SK-MEL-5 (cell line): ENCODE measurements around the gene C5AR2. TPM values are rescaled to one million over a fixed set of nuclear protein-coding genes. Genes with fewer than 3 reads are reported as not detected.
"Not testable (repeated sequence)": the region's sequence is repeated elsewhere in the genome, so short reads cannot be mapped to it uniquely, and the experiment has no call there.

Source experiments
- DNase-seq: peaks from one replicate; pipeline ENCODE4 v3.0.0-alpha.2; 2016; ENCODE audit warnings: low read depth, low spot score
- in situ Hi-C: cut with HindIII; loops from 2 replicates; pipeline ENCODE4 v1.10.0; 2016; ENCODE audit warnings: low sequenced_read_pairs, high pct_unique_total_duplicates, low pct_unique_long_range_greater_than_20kb
- total RNA-seq: library from RNA; depleted of rRNA; stranded (reverse); fragments of >200 nt; shearing (Covaris generic); gene quantifications from 2 replicates; pipeline ENCODE4 v1.2.3, GENCODE V29; 2014

The C5AR2 gene
- total RNA-seq, 1 experiment from 2014 or later: not detected

DNA sequence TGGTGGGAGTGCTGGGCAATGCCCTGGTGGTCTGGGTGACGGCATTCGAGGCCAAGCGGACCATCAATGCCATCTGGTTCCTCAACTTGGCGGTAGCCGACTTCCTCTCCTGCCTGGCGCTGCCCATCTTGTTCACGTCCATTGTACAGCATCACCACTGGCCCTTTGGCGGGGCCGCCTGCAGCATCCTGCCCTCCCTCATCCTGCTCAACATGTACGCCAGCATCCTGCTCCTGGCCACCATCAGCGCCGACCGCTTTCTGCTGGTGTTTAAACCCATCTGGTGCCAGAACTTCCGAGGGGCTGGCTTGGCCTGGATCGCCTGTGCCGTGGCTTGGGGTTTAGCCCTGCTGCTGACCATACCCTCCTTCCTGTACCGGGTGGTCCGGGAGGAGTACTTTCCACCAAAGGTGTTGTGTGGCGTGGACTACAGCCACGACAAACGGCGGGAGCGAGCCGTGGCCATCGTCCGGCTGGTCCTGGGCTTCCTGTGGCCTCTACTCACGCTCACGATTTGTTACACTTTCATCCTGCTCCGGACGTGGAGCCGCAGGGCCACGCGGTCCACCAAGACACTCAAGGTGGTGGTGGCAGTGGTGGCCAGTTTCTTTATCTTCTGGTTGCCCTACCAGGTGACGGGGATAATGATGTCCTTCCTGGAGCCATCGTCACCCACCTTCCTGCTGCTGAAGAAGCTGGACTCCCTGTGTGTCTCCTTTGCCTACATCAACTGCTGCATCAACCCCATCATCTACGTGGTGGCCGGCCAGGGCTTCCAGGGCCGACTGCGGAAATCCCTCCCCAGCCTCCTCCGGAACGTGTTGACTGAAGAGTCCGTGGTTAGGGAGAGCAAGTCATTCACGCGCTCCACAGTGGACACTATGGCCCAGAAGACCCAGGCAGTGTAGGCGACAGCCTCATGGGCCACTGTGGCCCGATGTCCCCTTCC lies 11.8 kb upstream of the C5AR2 start:
- in situ Hi-C loops: no loop called here
- DNase-seq: no peak

GRCh38 chr19:47321630-47322029 lies 10.3 kb upstream of the C5AR2 start:
- DNase-seq: no peak
- in situ Hi-C loops: no loop called here

DNA sequence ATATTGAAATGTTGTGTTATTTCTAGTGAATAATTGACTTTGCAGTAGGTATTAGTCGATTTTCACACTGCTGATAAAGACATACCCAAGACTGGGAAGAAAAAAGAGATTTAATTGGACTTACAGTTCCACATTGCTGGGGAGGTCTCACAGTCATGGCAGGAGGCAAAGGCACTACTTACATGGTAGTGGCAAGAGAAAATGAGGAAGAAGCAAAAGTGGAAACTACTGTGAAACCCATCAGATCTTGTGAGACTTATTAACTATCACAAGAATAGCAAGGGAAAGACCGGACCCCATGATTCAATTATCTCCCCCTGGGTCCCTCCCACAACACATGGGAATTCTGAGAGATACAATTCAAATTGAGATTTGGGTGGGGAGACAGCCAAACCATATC lies 9.9 kb upstream of the C5AR2 start:
- DNase-seq: no peak
- in situ Hi-C loops: no loop called here

- in situ Hi-C loops: no loop called here
- DNase-seq: no peak
Measured at GRCh38 chr19:47323409-47323808, 8.6 kb upstream of the C5AR2 start.

GRCh38 chr19:47323872-47324271 lies 8.1 kb upstream of the C5AR2 start:
- no peak for DNase-seq
- in situ Hi-C loops: no loop called here

GRCh38 chr19:47324502-47324901 lies 7.5 kb upstream of the C5AR2 start:
- no peak for DNase-seq
- in situ Hi-C loops: no loop called here

- DNase-seq: no peak
- in situ Hi-C loops: no loop called here
Measured at GRCh38 chr19:47330466-47330869, 1.5 kb upstream of the C5AR2 start.

GRCh38 chr19:47331490-47331889 lies 485 bp upstream of the C5AR2 start:
- no peak for DNase-seq

GRCh38 chr19:47336765-47337718 lies 5.1 kb downstream of the C5AR2 start:
- in situ Hi-C loops, DNase-seq: not testable (repeated sequence)

More at GRCh38 chr19:47331490-47331889, 485 bp upstream of the C5AR2 start:
- in situ Hi-C loops: no loop called here

GRCh38 chr19:47339196-47339880 lies 7.4 kb downstream of the C5AR2 start:
- in situ Hi-C loops: no loop called here
- no peak for DNase-seq

GRCh38 chr19:47340477-47341208 lies 8.7 kb downstream of the C5AR2 start:
- in situ Hi-C loops: no loop called here

GRCh38 chr19:47341734-47342133 lies 9.8 kb downstream of the C5AR2 start:
- in situ Hi-C loops: no loop called here
- no peak for DNase-seq

More at GRCh38 chr19:47340477-47341208, 8.7 kb downstream of the C5AR2 start:
- DNase-seq: no peak

- in situ Hi-C loops: no loop called here
- no peak for DNase-seq
Measured at GRCh38 chr19:47343194-47343802, 11.3 kb downstream of the C5AR2 start.

- in situ Hi-C loops: no loop called here
Measured at GRCh38 chr19:47344425-47344824, 12.4 kb downstream of the C5AR2 start.

GRCh38 chr19:47346024-47346423 lies 14.0 kb downstream of the C5AR2 start:
- DNase-seq, in situ Hi-C loops: not testable (repeated sequence)

More at GRCh38 chr19:47344425-47344824, 12.4 kb downstream of the C5AR2 start:
- no peak for DNase-seq
